Pons (tissue), 1 donor: ENCODE data around the gene PRR23E.
A peak's percentile ranks its signal among the peaks of the same experiment; 100 is the strongest.

Source experiments
- DNase-seq: peaks from one replicate; pipeline ENCODE4 v3.0.0-alpha.2; 2016; ENCODE audit warnings: low spot score

The PRR23E gene

DNA sequence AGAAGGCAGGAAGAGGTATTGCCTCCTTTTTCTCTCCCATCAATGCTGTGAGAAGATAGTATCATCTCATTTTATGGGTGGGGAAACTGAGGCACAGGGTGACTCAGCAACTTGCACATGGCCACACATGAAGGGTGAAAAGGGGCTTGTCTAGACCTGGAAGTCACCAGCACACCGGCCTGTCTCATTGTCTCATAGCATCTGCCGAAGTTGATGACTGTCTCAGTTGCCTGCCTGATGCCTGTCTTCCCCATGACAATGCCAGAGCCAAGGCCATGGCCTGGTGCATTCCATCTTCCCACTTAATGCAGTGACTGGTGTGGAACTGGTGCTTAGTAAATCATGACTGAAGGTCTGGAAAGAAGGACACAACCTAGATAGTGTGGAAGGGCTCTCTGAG, 27.9 kb upstream of the PRR23E start:
- DNase-seq = no peak

DNA sequence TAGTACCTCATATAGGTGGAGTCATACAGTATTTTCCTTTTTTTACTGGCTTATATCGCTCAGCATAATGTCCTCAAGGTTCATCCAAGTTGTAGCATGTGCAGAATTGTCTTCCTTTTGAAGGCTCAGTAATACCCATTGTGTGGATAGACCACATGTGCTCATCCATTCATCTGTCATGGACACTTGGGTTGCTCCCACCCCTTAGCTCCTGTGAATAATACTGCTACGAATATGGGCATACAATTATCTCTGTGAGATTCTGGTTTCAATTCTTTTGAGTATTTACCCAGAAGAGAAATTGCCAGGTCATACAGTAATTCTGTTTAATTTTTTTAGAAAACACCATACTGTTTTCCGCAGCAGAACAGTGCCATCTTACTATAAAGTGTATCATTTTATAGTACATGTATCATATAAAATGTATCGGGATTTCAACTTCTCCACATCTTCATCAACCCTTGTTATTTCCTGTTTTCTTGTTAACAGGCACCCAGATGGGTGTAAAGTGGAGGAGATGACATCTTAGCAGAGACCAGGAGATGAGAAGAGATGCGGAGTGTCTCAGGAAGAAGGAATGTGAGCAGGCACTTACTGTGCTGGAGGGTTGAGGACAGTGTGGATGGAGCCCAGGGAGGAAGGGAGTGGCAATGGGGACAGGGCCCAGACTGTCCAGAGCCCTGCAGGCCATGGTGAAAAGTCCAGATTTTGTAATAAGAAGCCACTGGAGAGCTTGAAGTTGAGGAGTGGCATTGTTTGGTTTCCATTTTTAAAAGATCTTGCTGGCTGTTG, 27.0 kb upstream of the PRR23E start:
- DNase-seq = no peak

DNA sequence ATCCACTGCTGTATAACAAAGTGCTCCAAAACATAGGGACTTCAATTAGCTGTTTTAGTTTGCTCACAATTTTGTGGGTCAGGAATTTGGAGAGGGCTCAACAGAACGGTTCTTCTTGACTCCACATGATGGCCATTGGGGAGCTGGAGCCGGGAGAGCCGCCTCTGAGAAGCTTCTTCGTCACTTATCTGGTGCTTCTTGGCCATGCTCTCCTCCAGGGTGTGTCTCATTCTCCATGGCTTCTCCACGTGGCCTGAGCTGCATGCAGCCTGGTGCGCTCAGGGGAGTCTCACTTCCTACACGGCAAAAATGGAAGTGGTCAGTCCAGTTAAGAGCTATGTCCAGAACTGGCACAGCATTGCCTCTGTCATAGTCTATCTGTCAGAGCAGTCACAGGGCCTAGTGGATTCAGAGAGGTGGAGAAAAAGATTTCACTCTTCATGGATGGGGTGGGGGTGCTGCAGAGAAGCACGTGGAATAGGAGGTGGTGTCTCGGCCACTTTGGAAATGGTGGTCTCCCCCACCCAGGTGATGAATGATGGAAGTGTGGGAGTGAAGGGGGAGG, 26.3 kb upstream of the PRR23E start:
- DNase-seq = no peak

DNA sequence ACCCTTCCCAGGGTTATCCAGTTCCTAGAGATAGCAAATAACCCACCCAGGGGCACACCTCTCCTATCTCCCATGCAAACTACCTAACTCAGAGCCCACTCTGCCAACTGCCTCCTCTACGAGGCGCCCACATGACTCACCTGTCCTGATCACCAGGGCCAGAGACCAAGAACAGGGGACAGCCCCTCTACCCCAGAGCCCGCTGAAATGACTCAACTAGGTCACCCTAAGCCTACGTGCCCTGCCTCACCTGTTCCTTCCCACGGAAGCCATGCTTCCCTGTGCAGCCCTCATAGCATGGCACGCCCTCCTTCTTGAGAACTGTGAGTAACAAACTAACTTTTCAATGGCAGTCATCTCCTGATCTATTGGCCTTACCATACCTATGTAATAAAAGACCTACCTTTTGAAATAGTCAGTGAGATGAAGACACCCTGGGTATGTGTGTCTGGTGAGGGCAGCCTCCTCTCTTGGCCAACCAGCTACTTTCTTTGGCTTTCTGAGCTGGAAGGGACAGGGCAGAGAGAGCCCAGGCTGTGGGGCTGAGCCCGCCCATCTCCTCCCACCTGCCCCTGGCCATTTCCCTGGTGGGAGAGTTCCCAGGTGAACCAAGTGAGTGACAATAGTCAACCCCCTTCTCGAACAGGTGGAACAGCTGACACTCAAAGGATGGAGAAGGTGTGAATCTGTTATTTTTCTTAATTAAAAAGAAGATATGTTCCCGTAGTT, 25.5 kb upstream of the PRR23E start:
- DNase-seq = no peak

DNA sequence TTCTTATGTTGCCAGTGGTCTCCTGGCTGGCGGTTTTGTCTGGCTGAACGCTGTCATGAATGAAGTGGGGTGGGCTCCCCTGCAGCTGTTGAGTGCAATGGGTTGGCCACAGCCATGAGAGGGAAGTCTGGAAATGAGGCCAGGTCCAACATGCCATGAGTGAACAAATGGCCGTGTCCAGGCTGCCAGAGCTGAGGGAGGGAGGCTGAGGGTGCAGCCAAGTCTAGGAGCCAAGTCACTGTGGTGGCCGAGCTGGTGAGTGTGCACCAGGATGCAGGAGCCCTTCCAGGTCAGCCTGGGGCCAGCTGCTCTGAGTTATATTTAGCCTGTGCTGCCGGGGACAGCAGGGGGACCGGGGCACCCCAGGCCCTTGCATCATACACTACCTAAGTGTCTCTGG, 24.7 kb upstream of the PRR23E start:
- DNase-seq = no peak

DNA sequence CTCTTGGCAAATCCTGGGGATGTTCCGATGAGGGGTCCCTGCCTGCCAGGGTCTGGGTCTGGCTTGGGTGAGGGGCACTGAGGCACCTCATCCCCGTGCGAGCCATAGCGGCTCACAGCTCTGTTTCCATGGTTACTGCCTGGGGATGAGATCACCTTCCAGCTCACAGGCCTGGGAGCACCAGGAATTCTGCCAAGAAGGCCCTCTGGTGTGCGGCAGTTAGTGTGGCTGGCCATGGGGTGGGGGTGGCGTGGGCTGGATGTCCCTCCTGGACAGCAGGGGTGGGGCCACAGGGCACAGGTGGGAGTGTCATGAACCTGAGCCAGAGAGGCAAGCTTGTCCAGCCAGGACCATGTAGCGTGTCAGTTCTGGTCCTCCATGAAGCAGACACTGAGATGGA, 22.1 kb upstream of the PRR23E start:
- DNase-seq = peak; percentile 1

DNA sequence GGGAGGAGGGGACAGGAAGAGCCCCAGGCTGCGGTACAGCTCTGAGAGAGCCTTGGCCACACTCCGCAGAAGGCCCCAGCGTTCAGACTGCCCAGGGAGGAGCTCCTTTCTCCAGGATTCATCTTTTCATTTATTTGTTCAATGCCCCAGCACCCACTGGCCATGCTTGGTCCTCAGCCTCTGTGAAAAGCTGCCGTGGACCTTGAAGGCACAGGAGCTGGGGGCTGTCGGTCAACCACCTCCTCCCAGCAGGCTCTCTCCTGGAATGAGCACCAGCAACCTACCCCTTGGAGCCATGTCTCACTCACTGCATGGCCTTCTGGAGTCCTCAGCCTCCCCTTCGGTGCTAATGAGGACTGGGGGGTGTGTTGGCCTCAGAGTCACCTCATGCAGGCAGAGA, 21.6 kb upstream of the PRR23E start:
- no peak for DNase-seq

DNA sequence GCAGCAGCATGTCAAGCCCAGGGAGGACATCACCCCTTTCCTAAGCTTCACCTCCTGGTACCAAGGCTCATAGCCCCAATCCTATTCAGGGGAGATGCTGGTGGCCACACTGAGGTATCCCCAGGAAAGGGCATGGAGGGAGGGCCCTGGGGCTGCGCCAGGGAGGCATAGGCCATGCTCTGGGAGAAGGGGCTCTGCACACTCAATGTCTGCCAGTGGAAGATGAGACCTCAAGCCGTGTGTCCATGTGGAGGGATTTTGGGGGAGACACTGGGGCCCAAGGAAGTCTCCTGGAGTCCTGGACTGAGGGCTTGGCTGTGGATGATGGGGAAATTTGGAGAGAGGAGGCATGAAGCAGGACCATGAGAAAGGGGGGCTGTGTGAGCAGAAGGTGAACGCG, 21.2 kb upstream of the PRR23E start:
- no peak for DNase-seq

DNA sequence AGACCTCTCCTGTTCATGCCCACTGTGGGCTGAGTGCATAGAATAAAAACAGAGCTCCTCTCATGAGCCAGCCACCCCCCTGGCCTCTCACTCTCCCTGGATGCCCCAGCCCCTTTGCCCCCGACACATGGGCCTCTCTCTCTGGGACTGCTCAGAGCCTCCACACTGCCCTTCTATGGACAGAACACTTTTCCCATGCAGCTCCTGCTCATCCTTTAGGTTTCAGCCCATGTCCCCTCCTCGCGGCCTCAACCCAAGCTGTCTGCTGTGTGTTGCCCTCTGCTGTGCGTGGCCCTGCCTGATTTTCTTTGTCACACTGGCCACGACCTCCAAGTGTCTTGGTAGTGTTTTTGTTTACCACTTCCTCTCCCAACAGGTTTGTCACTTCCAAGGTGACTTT, 20.7 kb upstream of the PRR23E start:
- no peak for DNase-seq

DNA sequence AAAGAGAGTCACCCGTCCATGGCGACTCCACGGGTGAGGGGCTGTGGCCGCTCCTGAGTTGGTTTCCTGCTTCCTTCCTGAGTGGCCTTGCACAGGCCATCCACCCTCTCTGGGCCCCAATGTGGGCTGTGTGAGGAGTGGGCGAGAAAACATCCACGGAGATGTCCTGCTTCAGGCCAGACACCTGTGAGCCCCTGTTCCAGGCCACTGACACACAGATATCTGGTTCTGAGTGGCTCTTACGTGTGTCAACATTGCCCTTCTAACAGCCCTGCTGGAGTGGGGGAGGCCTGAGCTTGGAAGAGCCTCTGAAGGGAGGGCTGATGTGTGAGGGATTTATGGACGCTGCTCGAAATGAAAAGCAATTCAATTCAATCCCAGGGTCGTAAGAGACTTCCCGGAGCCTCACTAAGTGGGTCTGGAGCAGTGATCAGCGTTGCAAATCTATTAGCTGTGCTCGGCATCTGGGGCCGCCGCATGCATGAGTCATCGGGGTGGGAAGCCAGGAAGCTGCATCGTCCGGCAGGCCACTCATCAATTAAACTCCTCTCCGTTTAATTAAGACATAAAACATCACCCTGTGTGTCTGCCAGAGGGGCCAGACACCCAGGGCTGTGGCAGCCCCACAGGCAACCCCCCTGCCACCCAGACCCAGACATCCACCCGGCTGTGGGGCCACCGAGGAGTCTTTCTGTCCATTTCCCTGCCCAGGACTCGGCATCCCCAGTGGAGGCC, 20.0 kb upstream of the PRR23E start:
- DNase-seq = no peak

DNA sequence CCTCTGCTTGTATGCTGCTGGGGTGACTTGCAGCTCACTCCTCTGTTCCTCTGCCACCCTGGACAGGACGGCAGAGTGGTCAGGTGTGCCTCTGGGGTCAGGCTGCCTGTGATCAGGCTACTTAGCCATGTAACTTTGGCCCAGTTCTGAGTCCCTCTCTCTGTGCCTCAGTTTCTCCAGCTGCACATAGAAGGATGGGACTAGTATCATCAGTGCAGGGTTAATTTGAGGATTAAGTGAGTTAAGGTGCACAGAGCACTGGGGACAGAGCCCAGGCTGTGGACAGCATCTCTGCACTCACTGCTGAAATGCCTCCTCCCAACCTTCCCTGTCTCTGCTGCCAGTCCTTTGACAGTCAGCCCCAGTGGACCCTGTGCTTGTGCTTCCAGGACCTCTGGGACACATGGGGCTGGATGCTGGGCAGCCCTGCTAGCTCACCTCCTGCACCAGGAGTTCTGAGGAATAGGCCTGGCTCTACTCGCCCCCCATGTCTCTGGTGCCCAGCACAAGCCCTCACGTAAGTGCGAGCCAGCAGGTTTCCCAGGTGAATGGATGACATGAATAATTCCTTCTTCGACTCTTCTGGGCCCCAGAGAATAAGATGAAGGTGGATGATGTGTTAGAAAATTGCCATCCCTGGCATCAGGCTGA, 19.3 kb upstream of the PRR23E start:
- no peak for DNase-seq

DNA sequence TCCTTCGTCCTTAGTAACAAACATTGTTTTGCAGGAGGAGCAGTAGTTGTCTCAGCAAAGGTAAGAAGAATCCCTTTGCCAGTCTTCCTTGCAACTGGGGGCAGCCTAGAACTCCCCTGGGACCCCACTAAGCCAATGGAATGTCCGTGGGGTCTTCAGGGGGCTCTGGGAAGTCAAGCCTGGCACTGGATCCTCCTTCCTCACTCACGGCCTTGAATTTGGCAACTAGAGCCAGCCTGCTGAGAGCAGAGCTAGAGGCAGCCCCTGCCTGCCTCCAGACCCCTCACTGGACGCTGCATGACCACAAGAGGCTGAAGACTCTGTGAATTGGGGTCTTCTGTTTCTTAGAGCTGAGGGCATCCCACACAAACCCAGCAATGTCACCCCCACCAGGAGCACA, 18.6 kb upstream of the PRR23E start:
- DNase-seq = no peak

DNA sequence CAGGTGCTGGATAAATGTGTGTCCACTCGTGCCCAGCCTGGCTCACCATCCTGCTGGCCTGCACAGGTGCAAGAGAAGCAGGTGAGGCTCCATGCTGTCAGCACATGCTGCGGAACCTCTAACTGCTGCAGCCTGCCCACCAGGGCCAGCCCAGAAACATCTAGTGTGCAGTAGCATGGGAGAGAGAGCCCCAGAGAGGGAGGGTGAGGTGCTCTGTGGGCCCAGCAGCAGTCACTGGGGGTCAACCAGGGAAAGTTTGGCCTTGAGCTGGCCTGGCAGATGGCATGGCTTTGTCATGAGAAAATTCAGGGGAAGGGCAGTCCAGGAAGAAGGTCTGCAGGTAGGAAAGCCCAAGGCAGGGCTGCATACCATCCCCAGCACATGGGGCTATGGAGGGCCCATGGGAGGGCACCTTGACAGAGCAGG, 18.2 kb upstream of the PRR23E start:
- no peak for DNase-seq

DNA sequence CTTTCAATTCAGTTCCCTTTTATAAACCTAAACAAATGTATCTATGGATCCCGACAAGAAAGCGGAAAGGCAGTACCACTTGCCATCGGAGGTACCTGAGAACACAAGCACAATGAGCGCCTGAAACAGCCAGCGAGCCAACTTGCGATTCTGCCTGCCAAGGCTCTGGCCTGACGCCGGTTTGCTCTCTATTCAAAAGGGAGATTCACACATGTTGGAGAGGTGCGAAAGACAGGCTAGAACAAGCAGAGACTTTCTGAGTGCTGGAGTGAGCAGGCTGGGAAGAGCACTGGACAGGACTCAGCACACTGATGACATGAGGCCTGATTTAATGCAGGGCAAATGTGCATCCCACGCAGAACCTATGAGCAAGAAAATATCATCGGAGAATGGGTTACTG, 17.7 kb upstream of the PRR23E start:
- no peak for DNase-seq

DNA sequence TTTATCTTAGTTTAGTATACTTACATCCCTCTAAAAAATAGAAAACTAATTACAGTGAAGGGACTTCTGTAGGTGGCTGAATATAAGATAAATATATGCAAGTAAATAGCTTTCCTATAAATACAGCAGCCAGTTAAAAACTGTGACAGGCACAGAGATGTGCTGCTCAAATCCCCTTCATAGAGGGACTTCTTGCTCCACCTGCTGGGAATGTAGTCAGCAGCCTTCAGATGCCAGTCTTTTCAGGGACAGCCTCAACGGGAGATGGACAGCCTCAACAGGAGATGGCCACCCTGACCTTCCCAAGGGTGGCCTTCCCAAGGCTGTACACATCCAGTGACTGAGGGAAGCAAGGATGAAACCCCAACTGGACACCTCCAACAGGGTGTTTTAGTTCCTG, 15.7 kb upstream of the PRR23E start:
- no peak for DNase-seq

DNA sequence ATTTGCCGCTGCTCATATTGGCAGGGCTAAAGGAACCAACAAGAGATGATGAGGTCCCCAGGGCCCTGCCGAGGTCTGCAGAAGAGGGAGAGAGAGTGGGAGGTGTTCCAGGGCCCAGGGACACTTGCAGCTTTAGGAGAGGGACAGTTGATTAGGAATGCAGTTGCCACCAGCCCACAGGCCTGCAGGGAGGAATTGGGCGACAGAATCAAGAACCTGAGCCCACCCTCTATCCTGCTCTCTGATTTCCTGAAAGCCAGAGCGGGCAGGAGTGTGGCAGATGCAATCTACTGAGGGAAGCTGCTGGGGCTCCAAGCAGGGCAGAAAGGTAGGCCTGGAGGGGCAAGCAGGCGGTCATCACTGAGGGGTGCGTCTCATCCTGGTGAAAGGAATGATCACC, 12.1 kb upstream of the PRR23E start:
- no peak for DNase-seq

DNA sequence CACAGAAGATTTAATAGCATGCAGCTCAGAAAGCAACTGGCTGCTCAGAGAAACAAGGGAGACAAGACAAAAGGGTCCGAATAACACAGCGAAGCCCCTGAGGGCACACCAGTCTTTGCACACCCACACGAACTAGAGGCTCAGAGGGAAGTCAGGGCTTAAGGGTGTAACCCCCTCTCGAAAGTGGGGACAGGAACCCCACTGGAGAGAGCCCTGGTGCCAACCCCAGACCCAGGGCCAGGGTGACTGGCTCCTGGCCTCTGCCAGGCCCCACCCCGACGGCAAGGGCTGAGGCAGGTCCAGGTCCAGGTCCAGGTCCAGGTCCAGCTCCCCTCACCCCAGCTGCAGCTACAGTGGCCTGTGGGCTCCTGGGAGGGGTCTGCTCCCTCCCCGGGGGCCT, 10.5 kb upstream of the PRR23E start:
- DNase-seq = no peak

DNA sequence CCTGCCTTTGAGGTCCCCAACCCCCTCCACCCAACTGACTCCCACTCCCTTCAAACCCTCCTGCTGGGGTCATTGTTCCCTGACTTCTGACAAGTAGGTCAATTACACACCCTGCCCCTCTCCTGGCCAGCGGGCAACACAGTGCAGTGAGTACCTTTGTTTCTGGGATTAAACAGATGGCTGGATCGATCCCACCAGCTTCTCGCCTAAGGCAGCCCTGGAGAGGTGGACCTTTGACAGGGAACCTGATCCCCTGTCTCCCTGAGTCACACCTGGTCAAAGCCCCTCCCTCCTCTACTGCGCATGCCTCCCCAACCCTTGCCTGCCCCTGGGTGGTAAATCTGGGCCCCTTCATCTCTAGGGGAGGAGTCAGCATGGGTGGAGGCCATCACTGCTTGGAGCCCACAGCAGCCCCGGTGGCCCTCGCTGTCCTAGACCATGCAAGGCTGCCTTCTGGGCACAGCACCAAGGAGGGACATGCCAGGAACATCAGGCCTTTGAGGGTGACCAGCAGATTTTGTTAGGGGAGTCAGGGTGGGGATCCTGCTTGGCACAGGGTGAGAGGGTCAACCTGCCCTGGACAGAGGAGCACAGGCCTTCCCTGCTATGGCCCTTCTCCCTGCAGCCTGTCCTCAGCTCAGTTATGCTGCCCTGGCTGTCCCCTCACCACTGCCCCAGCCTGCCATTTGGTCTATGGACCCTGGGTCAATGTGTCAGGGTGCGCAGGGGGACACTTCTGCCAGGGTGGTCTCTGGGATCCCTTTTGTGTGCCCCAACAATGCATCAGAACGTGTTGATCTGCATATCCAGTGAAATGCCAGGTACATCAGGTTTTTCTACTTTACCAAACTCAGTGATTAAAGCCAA, 9.8 kb upstream of the PRR23E start:
- DNase-seq = no peak

DNA sequence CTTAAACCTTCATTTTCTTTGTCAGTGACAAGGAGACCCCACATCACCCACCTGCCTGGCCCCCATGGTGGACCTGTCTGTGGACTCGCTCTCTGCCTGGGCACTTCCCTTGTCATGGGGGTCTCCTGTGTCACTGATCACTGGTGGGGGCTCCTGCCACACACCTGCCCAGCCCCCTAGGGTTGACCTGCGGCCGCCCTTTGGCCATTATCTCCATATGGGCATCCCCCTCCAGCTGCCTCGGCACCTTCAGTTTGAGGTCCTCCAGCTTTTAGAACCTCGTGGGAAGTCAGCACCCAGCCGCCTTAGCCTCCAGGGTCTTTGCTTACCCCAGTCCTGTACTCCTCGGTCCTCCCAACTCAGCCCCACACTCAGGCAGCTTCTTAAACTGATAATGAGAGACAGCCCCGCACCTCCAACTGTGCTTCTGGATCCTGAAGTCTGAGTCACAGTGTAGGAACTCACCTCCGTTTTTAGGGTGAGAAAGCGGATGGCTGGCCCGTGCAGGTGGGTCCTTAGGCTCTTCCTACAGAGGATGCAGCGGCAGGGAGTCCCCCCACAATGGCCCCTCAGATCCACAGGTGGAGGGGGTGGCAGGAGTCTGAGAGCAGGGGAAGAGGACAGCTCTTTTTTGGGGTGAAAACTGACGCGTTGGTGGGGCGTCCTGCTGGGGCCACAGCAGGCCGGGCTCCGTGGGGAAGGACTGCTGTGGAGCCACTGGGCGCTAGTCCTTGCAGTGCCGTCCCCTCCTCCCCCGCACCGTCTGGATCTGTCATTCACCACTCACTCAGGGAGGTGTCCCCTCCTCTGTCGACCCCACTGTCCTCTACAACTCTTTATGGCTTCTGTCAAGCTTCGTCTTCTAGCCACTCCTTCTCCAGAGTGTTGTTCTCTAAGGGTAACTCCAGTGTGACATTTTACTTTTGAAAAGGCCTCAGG, 8.7 kb upstream of the PRR23E start:
- DNase-seq = no peak

DNA sequence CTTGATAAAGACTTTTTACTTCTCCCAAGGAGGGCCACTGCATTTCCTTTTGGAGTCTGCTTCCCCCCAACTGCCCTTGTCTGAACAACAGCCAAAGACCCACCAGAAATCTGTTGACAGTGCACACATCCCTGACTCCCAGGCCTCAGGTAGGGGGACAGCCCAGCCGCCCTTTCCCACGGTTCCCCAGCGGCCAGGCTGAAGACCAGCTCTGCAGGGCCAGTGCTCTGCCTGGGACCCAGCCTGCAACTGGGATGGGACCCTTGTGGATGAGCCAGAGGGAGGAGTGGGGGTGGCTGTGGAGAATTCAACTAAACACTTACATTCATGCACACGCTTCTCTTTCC, 8.1 kb upstream of the PRR23E start:
- no peak for DNase-seq
